GM10847 (cell line): ENCODE measurements around the gene SRSF4.

Experiments
- POLR2A ChIP-seq: IDR thresholded peaks from 2 replicates; pipeline ENCODE4 v1.6.1; 2011; ENCODE audit not compliant: insufficient read length; ENCODE audit errors: extremely low read depth

The SRSF4 gene

DNA sequence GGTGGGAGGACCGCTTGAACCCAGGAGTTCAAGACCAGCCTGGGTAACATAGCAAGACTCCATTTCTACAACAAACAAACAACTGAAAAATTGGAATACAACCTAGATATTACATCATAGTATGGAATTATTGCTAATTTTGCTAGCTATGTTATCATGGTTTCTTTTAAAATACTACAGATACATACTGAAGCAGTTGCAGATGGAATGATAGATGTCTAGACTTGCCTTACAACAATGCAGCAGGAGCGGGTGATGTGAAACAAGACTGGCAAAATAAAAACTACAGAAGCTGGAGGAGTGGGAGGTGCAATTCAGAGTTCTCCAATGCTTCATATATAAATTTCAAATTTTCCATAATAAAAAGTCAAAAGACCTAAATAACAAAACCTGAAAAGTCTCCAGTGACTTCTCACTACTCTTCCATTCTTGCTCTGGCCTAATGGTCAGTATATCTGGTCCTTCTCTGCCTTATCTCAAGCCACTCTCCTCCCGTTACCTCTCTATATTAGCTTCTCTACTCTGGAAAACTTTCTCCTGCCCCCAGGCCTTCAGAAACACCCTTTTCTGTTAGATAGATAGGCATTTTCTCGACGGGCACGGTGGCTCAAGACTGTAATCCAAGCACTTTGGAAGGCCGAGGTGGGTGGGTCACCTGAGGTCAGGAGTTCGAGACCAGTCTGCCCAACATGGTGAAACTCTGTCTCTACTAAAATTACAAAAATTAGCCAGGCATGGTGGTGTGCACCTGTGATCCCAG, 29.5 kb downstream of the SRSF4 start:
- TF ChIP-seq POLR2A: no peak

DNA sequence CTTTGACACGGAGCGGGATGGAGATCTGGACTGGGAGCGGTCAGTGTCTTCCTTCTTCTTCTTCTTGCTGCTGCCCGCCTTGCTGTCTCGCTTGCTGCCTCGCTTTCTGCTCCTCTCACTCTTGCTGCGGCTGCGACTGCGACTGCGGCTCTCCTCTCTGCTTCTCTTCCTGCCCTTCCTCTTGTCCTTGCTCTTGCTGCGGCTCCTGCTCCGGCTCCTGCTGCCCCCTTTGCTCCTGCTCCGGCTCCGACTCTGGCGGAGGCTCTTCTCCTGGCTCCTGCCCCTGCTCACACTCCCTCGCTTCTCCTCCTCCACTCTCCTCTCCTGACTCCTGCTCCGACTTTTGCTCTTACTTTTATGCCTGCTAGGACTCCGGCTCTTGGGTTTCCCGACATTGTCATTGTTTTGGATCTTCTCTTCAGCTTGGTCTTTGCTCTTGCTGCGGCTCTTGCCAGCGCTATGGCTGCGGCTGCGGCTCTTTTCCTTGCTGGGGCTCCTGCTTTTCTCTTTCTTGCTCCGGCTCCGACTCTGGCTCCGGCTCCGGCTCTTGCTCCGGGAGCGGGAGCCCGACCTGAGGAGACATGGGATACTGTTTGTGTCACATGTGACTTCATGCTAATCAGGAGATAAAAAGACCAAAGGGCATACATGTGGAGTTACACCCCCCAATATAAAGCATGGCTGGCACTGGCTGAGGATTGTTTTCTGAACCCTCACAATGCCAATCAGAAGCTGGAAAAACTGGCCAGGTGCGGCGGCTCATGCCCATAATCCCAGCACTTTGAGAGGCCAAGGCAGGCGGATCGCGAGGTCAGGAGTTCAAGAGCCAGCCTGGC, 32.8 kb downstream of the SRSF4 start:
- TF ChIP-seq POLR2A: no peak

- TF ChIP-seq POLR2A: no peak
Observed at GRCh38 chr1:29145739-29146437, 35.8 kb downstream of the SRSF4 start.

GRCh38 chr1:29144178-29144577, 37.5 kb downstream of the SRSF4 start:
- TF ChIP-seq POLR2A: no peak

- TF ChIP-seq POLR2A: no peak
Observed at GRCh38 chr1:29142714-29143113, 39.0 kb downstream of the SRSF4 start.

DNA sequence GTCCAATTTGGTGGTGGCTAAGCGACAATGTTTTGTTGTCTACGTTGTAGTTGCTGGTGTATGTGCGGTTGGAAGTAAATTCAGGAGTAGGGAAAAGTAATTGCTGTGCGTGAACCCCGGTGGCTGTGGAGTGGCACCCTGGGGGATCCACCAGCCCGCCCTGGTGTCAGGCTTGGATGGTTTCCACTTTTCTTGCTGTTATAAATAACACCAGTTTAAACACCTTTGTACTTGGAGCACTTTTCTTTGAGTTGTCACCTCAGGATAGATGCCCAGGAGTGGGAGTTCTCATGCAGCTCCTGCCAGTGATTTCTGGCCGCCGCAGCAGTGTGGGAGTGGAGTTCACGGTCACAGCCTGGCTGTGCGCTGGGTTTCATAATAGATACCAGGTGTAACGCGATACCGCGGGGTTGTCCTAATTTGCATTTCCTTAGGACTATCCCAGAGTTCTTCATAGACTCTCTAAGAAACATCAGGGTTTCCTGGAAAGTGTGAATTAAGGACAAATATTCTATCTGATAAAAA, 45.2 kb downstream of the SRSF4 start:
- TF ChIP-seq POLR2A: no peak

DNA sequence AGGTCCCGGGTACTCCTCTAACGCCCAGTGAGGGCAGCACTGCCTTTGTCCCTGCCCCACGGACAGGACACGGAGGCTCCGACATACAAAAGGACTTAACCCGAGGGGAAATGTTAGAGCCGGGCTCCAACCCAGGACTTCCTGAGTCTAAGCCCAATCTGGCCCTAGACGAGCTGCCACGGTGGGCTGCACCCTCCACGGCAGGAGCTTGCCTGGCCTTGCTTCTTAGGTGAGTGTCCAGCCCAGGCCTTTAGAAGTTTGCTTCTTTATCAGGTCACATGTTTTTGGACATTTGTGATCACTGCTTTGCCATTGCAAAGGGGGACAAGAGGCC, 47.0 kb downstream of the SRSF4 start:
- no peak for TF ChIP-seq POLR2A

DNA sequence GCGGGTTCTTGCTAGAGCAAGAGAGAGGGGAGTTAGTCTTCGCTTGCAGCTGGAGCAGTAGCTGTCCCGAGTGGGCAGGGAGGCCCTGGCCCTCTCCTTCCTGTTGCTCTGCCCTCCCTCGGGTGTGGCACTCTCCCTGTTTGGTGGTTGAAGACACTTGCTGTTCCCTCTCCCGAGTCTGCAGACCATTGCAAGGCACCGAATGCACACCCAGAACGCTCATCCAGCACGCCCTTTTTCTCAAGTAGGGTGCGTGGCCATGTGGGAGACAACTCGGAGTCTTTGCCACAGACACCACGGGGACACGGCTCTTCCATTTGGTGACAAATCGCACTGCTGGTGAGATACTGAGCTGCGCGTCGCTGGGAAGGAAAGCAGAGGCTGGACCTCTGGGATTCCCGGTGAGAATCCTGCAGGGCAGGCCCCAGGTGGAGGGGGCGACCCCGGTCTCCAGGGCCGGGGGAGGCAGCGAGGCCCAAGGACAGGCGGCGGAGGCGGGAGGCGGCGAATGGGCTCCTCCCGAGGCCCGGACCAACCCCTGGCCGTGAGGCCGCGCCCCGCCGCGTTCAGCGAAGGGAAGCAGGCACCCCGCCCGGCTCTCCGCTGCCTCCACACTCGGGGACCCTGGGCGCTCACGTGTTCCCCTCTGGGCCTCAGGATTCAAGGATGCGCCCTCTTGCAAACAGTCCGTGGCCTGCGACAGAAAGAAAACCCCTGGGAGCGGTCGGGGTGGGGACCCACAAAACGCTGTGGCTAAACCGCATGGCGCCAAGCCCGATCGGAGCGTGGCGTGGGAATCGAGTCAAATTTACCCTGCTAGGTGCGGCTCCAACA, 47.6 kb downstream of the SRSF4 start:
- no peak for TF ChIP-seq POLR2A

GRCh38 chr1:29129916-29130315, 51.8 kb downstream of the SRSF4 start:
- TF ChIP-seq POLR2A: no peak

- no peak for TF ChIP-seq POLR2A
Observed at GRCh38 chr1:29128739-29129138, 53.0 kb downstream of the SRSF4 start.

DNA sequence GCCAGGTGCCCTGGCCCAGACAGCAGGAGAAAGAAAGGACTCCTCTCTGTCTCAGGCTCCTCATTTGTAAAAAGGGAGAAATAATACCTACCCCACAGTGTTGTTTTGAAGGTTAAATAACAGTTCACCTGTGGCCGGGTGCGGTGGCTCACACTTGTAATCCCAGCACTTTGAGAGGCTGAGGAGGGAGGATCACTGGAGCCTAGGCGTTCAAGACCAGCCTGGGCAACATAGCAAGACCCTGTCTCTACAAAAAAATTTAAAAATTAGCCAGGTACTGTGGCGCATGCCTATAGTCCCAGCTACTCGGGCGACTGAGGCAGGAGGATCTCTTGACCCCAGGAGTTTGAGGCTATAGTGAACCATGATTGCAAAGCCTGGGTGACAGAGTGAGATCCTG, 55.5 kb downstream of the SRSF4 start:
- TF ChIP-seq POLR2A: no peak

DNA sequence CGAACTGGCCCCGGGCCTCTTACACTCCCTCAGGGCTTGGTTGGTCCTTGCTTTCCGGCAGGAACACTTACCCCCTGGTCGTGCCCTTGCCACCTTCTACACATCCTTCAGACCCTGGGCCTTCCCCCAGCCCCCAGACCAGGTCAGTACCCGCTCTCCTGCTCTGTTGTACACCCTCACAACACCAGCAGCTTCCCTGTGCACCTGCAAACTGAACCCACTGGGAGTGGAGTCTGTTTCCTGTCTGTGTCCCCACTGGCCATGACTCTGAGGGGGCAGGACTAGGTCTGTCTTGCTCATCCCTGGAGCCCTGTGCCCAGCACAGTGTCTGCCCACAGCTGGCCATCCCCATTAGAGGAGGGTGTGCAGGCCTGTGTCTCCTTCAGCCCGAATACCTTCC, 55.9 kb downstream of the SRSF4 start:
- TF ChIP-seq POLR2A: no peak

DNA sequence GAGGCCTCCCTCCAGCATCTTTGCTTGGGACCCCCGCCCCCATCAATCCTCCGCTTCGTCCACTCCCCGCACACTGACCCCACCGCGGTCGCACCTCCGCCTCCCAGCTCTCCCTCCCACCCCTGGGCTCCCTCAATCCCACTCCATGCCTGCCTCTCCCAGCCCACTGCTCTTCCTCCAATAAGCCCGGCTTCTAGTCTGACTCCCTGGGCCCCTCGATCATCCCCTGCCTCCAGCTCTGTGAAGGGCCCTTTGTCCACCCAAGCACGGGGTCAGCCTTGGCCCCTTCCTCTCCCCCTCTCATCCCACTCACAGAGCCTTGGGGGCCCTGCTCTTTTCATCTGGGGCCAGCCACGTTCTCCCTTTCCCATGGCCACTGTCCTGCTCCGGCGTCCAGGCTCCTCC, 56.5 kb downstream of the SRSF4 start:
- no peak for TF ChIP-seq POLR2A

DNA sequence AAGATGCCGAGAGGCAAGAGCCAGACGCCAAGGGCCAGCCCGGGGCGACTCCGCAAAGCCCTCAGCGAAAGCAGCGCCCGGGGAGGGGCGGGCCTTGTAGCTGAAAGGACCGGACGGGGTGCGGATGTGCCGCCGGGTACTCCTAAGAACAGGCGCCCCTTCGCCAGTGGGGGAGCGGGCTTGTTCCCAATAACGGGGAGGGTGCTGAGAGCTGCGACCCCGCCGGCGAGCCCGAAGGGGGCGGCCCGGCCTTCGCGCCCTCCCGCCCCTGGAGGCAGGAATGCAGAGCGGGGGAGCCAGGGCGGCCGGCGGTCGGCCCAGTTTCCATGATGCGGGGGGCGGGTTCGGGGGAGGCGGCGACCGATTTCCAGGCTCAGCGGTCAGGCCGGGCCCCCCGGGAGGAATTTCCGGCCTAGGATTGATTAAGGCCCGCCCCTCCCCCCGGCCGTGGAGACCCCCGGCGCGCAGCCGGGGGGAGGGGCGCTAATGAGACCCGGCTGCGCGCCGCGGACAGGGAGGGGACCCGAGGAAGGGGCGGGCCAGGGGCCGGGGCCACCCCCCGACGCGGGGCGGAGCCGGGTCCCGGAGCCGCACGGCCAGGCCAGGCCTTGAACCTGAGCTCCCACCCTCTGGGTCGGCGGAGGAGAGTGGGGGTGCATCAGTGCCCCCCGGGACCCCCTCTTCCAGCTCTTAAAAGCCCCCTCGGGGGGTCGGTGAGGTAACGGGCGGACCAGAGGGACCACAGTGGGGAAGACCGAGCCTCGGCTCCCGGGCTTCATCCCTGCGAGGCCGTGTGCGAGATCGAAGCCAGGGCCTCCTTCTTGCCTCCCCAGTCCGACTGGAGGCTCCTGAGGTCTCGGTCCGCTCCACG, 57.1 kb downstream of the SRSF4 start:
- TF ChIP-seq POLR2A: no peak
